Memory B cell (primary cell): Measurements from ENCODE around the gene UBE2Q2.

ENCODE experiments used
- ATAC-seq: fragments of 150-1000 bp; cut with Tn5 transposase; 2 replicates; pipeline ENCODE4 v1.10.0; 2021; ENCODE audit warnings: low read depth, mild to moderate bottlenecking, moderate library complexity
- DNase-seq, 2 donors: peaks; one replicate each; pipeline ENCODE4 v3.0.0; 2022; ENCODE audit warnings: low spot score in 2 of 2
- H3K27ac Mint-ChIP-seq: one replicate; pipeline ENCODE4 v1.8.0; 2022; ENCODE audit warnings: mild to moderate bottlenecking, moderate library complexity, mixed read lengths
- H3K27me3 Mint-ChIP-seq: one replicate; pipeline ENCODE4 v1.8.0; 2022; ENCODE audit warnings: mixed read lengths
- H3K36me3 Mint-ChIP-seq: one replicate; pipeline ENCODE4 v1.8.0; 2022; ENCODE audit warnings: mild to moderate bottlenecking, mixed read lengths
- H3K4me1 Mint-ChIP-seq: one replicate; pipeline ENCODE4 v1.8.0; 2022; ENCODE audit warnings: mixed read lengths
- H3K4me3 Mint-ChIP-seq: one replicate; pipeline ENCODE4 v1.8.0; 2022; ENCODE audit warnings: mild to moderate bottlenecking, moderate library complexity, mixed read lengths
- H3K9me3 Mint-ChIP-seq: one replicate; pipeline ENCODE4 v1.8.0; 2022; ENCODE audit warnings: mixed read lengths

UBE2Q2 gene

GRCh38 chr15:75815811-75816719 is 27.2 kb upstream of the UBE2Q2 start:
- H3K27me3 Mint-ChIP-seq, result no peaks in the 10 kb centered on the region
- no peaks in the 10 kb centered on the region for H3K4me1 Mint-ChIP-seq
- no peaks in the 10 kb centered on the region for H3K36me3 Mint-ChIP-seq
- H3K4me3 Mint-ChIP-seq, result no peak overlapping the region
- DNase-seq, result no peak
- H3K9me3 Mint-ChIP-seq, result no peaks in the 10 kb centered on the region
- ATAC-seq, result no peak
- no peak overlapping the region for H3K27ac Mint-ChIP-seq

GRCh38 chr15:75817138-75817935 is 25.9 kb upstream of the UBE2Q2 start:
- peak; percentile 41 for ATAC-seq
- no peaks in the 10 kb centered on the region for H3K4me1 Mint-ChIP-seq
- no peak overlapping the region for H3K4me3 Mint-ChIP-seq

GRCh38 chr15:75820206-75820605 is 23.0 kb upstream of the UBE2Q2 start:
- Mint-ChIP-seq H3K4me3 (no peak overlapping the region), H3K9me3 (no peaks in the 10 kb centered on the region), H3K4me1 (no peaks in the 10 kb centered on the region), H3K27me3 (peaks cover 4% of the 10 kb centered on the region), H3K27ac (no peak overlapping the region), H3K36me3 (no peaks in the 10 kb centered on the region)
- ATAC-seq (no peak), DNase-seq (no peak)

More at GRCh38 chr15:75817138-75817935, 25.9 kb upstream of the UBE2Q2 start:
- Mint-ChIP-seq H3K36me3 (no peaks in the 10 kb centered on the region), H3K27me3 (no peaks in the 10 kb centered on the region), H3K27ac (no peak overlapping the region), H3K9me3 (no peaks in the 10 kb centered on the region)
- no peak for DNase-seq

- peaks cover 4% of the 10 kb centered on the region for H3K27me3 Mint-ChIP-seq
- ATAC-seq (no peak), DNase-seq (no peak)
- no peaks in the 10 kb centered on the region for H3K9me3 Mint-ChIP-seq
- H3K4me3 Mint-ChIP-seq, result no peak overlapping the region
- no peaks in the 10 kb centered on the region for H3K36me3 Mint-ChIP-seq
- no peaks in the 10 kb centered on the region for H3K4me1 Mint-ChIP-seq
- no peak overlapping the region for H3K27ac Mint-ChIP-seq
Measured at GRCh38 chr15:75821786-75822345, 21.4 kb upstream of the UBE2Q2 start.

GRCh38 chr15:75822685-75823278 is 20.5 kb upstream of the UBE2Q2 start:
- no peak for DNase-seq
- no peak overlapping the region for H3K27ac Mint-ChIP-seq
- H3K9me3 Mint-ChIP-seq, result no peaks in the 10 kb centered on the region
- ATAC-seq, result no peak
- H3K27me3 Mint-ChIP-seq, result peaks cover 4% of the 10 kb centered on the region
- H3K4me3 Mint-ChIP-seq, result no peak overlapping the region
- no peaks in the 10 kb centered on the region for H3K36me3 Mint-ChIP-seq
- H3K4me1 Mint-ChIP-seq, result no peaks in the 10 kb centered on the region

GRCh38 chr15:75823860-75824613 is 19.2 kb upstream of the UBE2Q2 start:
- no peaks in the 10 kb centered on the region for H3K9me3 Mint-ChIP-seq
- no peaks in the 10 kb centered on the region for H3K4me1 Mint-ChIP-seq
- peaks cover 6% of the 10 kb centered on the region for H3K27me3 Mint-ChIP-seq
- no peak overlapping the region for H3K4me3 Mint-ChIP-seq
- no peaks in the 10 kb centered on the region for H3K36me3 Mint-ChIP-seq
- H3K27ac Mint-ChIP-seq, result no peak overlapping the region
- DNase-seq (no peak), ATAC-seq (no peak)

GRCh38 chr15:75827691-75828090 is 15.6 kb upstream of the UBE2Q2 start:
- H3K27ac Mint-ChIP-seq, result no peak overlapping the region
- peaks cover 10% of the 10 kb centered on the region for H3K27me3 Mint-ChIP-seq
- DNase-seq (no peak), ATAC-seq (no peak)
- no peaks in the 10 kb centered on the region for H3K9me3 Mint-ChIP-seq
- H3K4me3 Mint-ChIP-seq, result no peak overlapping the region
- H3K4me1 Mint-ChIP-seq, result no peaks in the 10 kb centered on the region
- H3K36me3 Mint-ChIP-seq, result no peaks in the 10 kb centered on the region

GRCh38 chr15:75828429-75828828 is 14.8 kb upstream of the UBE2Q2 start:
- no peak for ATAC-seq
- no peak for DNase-seq
- Mint-ChIP-seq H3K4me3 (no peak overlapping the region), H3K4me1 (no peaks in the 10 kb centered on the region), H3K27me3 (peaks cover 10% of the 10 kb centered on the region), H3K9me3 (no peaks in the 10 kb centered on the region), H3K27ac (no peak overlapping the region), H3K36me3 (no peaks in the 10 kb centered on the region)

- Mint-ChIP-seq H3K9me3 (no peaks in the 10 kb centered on the region), H3K27ac (no peak overlapping the region), H3K36me3 (no peaks in the 10 kb centered on the region), H3K4me1 (no peaks in the 10 kb centered on the region), H3K4me3 (no peak overlapping the region), H3K27me3 (peaks cover 6% of the 10 kb centered on the region)
- no peak for DNase-seq
- ATAC-seq, result no peak
Measured at GRCh38 chr15:75830910-75831805, 12.1 kb upstream of the UBE2Q2 start.

GRCh38 chr15:75831806-75832102 is 11.5 kb upstream of the UBE2Q2 start:
- H3K27me3 Mint-ChIP-seq, result peaks cover 6% of the 10 kb centered on the region
- DNase-seq (no peak), ATAC-seq (no peak)
- H3K4me3 Mint-ChIP-seq, result no peak overlapping the region
- no peaks in the 10 kb centered on the region for H3K9me3 Mint-ChIP-seq
- no peak overlapping the region for H3K27ac Mint-ChIP-seq
- H3K36me3 Mint-ChIP-seq, result no peaks in the 10 kb centered on the region
- H3K4me1 Mint-ChIP-seq, result no peaks in the 10 kb centered on the region

- H3K9me3 Mint-ChIP-seq, result no peaks in the 10 kb centered on the region
- H3K27me3 Mint-ChIP-seq, result peaks cover 6% of the 10 kb centered on the region
- H3K4me1 Mint-ChIP-seq, result no peaks in the 10 kb centered on the region
- DNase-seq (no peak), ATAC-seq (no peak)
- no peak overlapping the region for H3K27ac Mint-ChIP-seq
- H3K36me3 Mint-ChIP-seq, result no peaks in the 10 kb centered on the region
- no peak overlapping the region for H3K4me3 Mint-ChIP-seq
Measured at GRCh38 chr15:75832114-75832513, 11.1 kb upstream of the UBE2Q2 start.

- no peaks in the 10 kb centered on the region for H3K9me3 Mint-ChIP-seq
- H3K36me3 Mint-ChIP-seq, result no peaks in the 10 kb centered on the region
- no peaks in the 10 kb centered on the region for H3K4me1 Mint-ChIP-seq
- DNase-seq (no peak), ATAC-seq (no peak)
- H3K27me3 Mint-ChIP-seq, result peaks cover 4% of the 10 kb centered on the region
- no peak overlapping the region for H3K4me3 Mint-ChIP-seq
- H3K27ac Mint-ChIP-seq, result no peak overlapping the region
Measured at GRCh38 chr15:75834021-75834420, 9.2 kb upstream of the UBE2Q2 start.
